HepG2 (cell line): ENCODE data around the gene C2CD3. TPM values are rescaled to one million over a fixed set of nuclear protein-coding genes. Genes with fewer than 3 reads are reported as not detected.

Source experiments
- ATAC-seq: fragments of 200-7000 bp; cut with Tn5 transposase; 3 replicates; pipeline ENCODE4 v1.9.1; 2020; ENCODE audit warnings: mild to moderate bottlenecking, moderate library complexity
- BruUV-seq: library from RNA; stranded (reverse); fragments of 400-500 nt; replicated peaks from 2 replicates; lab custom pipeline; 2021; lab: Mats Ljungman, UMichigan
- CTCF ChIA-PET: fragments of 300-600 bp; formaldehyde crosslinking; extraction: SDS; loops from one replicate; lab custom pipeline; 2021; ENCODE audit warnings: low total read pairs, inconsistent platforms, low intra/inter-chr PET ratio; lab: Yijun Ruan, JAX
- POLR2A ChIA-PET: fragments of 350-600 bp; sonication (Branson Sonifier 250); formaldehyde crosslinking; loops from one replicate; lab custom pipeline; 2020; ENCODE audit warnings: antibody characterized with exemption, inconsistent platforms; lab: Yijun Ruan, JAX
- DNase-seq: peaks from one replicate; pipeline ENCODE4 v3.0.0-alpha.2; 2015; ENCODE audit warnings: low spot score
- FAIRE-seq: peaks from 3 replicates; lab custom pipeline; 2011; peaks lifted over from hg19 to GRCh38; lab: Jason Lieb, UNC
- H2AFZ ChIP-seq: one replicate; pipeline ENCODE4 v1.6.1; 2011; ENCODE audit warnings: low read length, inconsistent platforms
- H3K27ac ChIP-seq: fragments of 300-600 bp; 3 replicates; pipeline ENCODE4 v1.8.0; 2011; ENCODE audit warnings: mixed run types, mild to moderate bottlenecking, mixed read lengths, low read length, inconsistent platforms; ENCODE audit not compliant: insufficient read depth; ENCODE audit errors: extremely low read length
- H3K27me3 ChIP-seq, 2 experiments: fragments of 200-600 bp in 1 of 2; 2 replicates in 1 of 2; 3 replicates in 1 of 2; pipeline versions ENCODE4 v1.6.0 to v1.8.0; 2011; ENCODE audit warnings: low read length in 2 of 2, mild to moderate bottlenecking in 2 of 2, moderate library complexity in 2 of 2, inconsistent platforms in 1 of 2; ENCODE audit not compliant: insufficient read depth in 2 of 2, control insufficient read depth in 1 of 2
- H3K36me3 ChIP-seq, 2 experiments: fragments of 200-600 bp in 1 of 2; replicated peaks in 1 of 2; 2 replicates in 1 of 2; 3 replicates in 1 of 2; pipeline versions ENCODE4 v1.5.1 to v1.8.0; 2011; ENCODE audit warnings: low read length in 2 of 2, inconsistent platforms in 1 of 2; ENCODE audit not compliant: insufficient read depth in 2 of 2, control insufficient read depth in 1 of 2
- H3K4me1 ChIP-seq: 2 replicates; pipeline ENCODE4 v1.5.1; 2012; ENCODE audit warnings: low read length, inconsistent platforms; ENCODE audit not compliant: insufficient read depth
- H3K4me2 ChIP-seq: 2 replicates; pipeline ENCODE4 v1.6.0; 2011; ENCODE audit warnings: low read depth, low read length, inconsistent platforms
- H3K4me3 ChIP-seq, 3 experiments: fragments of 200-600 bp in 1 of 3; sonication (generic), shearing (Covaris generic) in 1 of 3; replicated peaks in 1 of 3; 2 replicates each; pipeline ENCODE4 v1.5.1; 2011 to 2016; ENCODE audit warnings: low read length in 3 of 3, inconsistent platforms in 2 of 3, low read depth in 2 of 3, mild to moderate bottlenecking in 2 of 3, control low read depth in 1 of 3, mixed read lengths in 1 of 3; ENCODE audit not compliant: insufficient read depth in 1 of 3
- H3K79me2 ChIP-seq: one replicate; pipeline ENCODE4 v1.6.1; 2011; ENCODE audit warnings: low read length, inconsistent platforms; ENCODE audit not compliant: insufficient read depth
- H3K9ac ChIP-seq: 2 replicates; pipeline ENCODE4 v1.6.0; 2011; ENCODE audit warnings: mild to moderate bottlenecking, low read depth, low read length, inconsistent platforms; ENCODE audit not compliant: insufficient read depth
- H3K9me3 ChIP-seq: 2 replicates; pipeline ENCODE4 v1.5.1; 2012; ENCODE audit warnings: mild to moderate bottlenecking, low read length
- H4K20me1 ChIP-seq: 2 replicates; pipeline ENCODE4 v1.6.0; 2011; ENCODE audit warnings: inconsistent platforms, mild to moderate bottlenecking, low read length, moderate library complexity; ENCODE audit not compliant: insufficient read depth
- AGO1 ChIP-seq: fragments of 200-400 bp; formaldehyde crosslinking; IDR thresholded peaks from 2 replicates; pipeline ENCODE4 v1.6.1; 2017; ENCODE audit warnings: mild to moderate bottlenecking, low read depth, low read length, moderate library complexity; ENCODE audit not compliant: poor library complexity, severe bottlenecking
- ATF7 ChIP-seq, 2 experiments: fragments of 450-650 bp in 1 of 2; sonication (generic) in 1 of 2; formaldehyde crosslinking in 1 of 2; IDR thresholded peaks; 2 replicates each; pipeline versions ENCODE4 v1.4.0 to v1.6.1; 2016 to 2020; ENCODE audit warnings: antibody characterized with exemption in 1 of 2, mild to moderate bottlenecking in 1 of 2, missing genetic modification reagents in 1 of 2
- CBX5 ChIP-seq: sonication (generic); formaldehyde crosslinking; IDR thresholded peaks from 2 replicates; pipeline ENCODE4 v1.4.0; 2020; ENCODE audit warnings: missing genetic modification reagents, borderline replicate concordance
- FOSL1 ChIP-seq: sonication (generic); formaldehyde crosslinking; IDR thresholded peaks from 2 replicates; pipeline ENCODE4 v1.9.0; 2021; ENCODE audit warnings: missing genetic modification reagents, borderline replicate concordance
- FOSL2 ChIP-seq: sonication (generic); formaldehyde crosslinking; IDR thresholded peaks from 2 replicates; pipeline ENCODE4 v1.4.0; 2020; ENCODE audit warnings: missing genetic modification reagents
- NR2F1 ChIP-seq, 2 experiments: fragments of 450-650 bp in 1 of 2; formaldehyde crosslinking in 1 of 2; IDR thresholded peaks; 2 replicates each; pipeline versions ENCODE4 v1.5.0 to v1.6.1; 2016 to 2020; ENCODE audit warnings: mild to moderate bottlenecking in 1 of 2, missing compliant biosample characterization in 1 of 2, missing genetic modification reagents in 1 of 2, moderate library complexity in 1 of 2
- PHF5A ChIP-seq: IDR thresholded peaks from one replicate; pipeline ENCODE4 v1.6.1; 2018; ENCODE audit warnings: low read depth, missing genetic modification reagents; ENCODE audit not compliant: unreplicated experiment
- RARA ChIP-seq: IDR thresholded peaks from 2 replicates; pipeline ENCODE4 v1.6.1; 2016; ENCODE audit warnings: missing genetic modification reagents, missing compliant biosample characterization
- ZNF121 ChIP-seq: sonication (generic); formaldehyde crosslinking; IDR thresholded peaks from 2 replicates; pipeline ENCODE4 v1.5.0; 2020; ENCODE audit warnings: mild to moderate bottlenecking, missing genetic modification reagents
- ZNF224 ChIP-seq: sonication (generic); formaldehyde crosslinking; IDR thresholded peaks from 2 replicates; pipeline ENCODE4 v1.5.0; 2020; ENCODE audit warnings: mild to moderate bottlenecking, missing genetic modification reagents
- ZNF530 ChIP-seq: sonication (generic); formaldehyde crosslinking; IDR thresholded peaks from 2 replicates; pipeline ENCODE4 v1.5.0; 2020; ENCODE audit warnings: low read depth, mild to moderate bottlenecking, missing genetic modification reagents
- WGBS: methylation state at CpG from one replicate; pipeline ENCODE4 v1.1.6; 2017; ENCODE audit warnings: low lambda C conversion rate; 5-methylcytosine and 5-hydroxymethylcytosine counted together
- in situ Hi-C: cut with HindIII; loops from 2 replicates; pipeline ENCODE4 v1.10.0; 2017; ENCODE audit warnings: low pct_unique_long_range_greater_than_20kb; ENCODE audit not compliant: extremely low pct_ligation_motif_present
- intact Hi-C: fragments of 100-400 bp; cut with micrococcal nuclease; formaldehyde crosslinking; loops from one replicate; pipeline ENCODE4 v1.10.0; 2022; ENCODE audit not compliant: unreplicated experiment
- polyA plus RNA-seq, 8 experiments: library from polyadenylated mRNA; depleted of rRNA in 3 of 8; stranded (reverse) in 7 of 8; unstranded in 1 of 8; fragments of >200 nt; fragmentation: Illumina TruSeq in 4 of 8; extraction: Trizol in 4 of 8; gene quantifications; 2 replicates each; pipeline versions ENCODE4 v1.2.1 to v1.2.3, GENCODE V29; 2011 to 2016; ENCODE audit warnings: low read depth in 4 of 8, missing spikeins in 1 of 8, mixed read lengths in 1 of 8; ENCODE audit not compliant: insufficient read depth in 1 of 8
- total RNA-seq, 5 experiments: library from RNA; depleted of rRNA; stranded (reverse); fragments of >200 nt; fragmentation: Illumina TruSeq; extraction: Trizol; gene quantifications; 2 replicates each; pipeline ENCODE4 v1.2.3, GENCODE V29; 2016; ENCODE audit warnings: low read depth in 1 of 5
- TF ChIP-seq, protein P1 (sequence below): sonication (generic); formaldehyde crosslinking; IDR thresholded peaks from 2 replicates; pipeline ENCODE4 v1.5.0; 2020; ENCODE audit warnings: missing genetic modification reagents
- TF ChIP-seq, protein P2 (sequence below): sonication (generic); formaldehyde crosslinking; IDR thresholded peaks from 2 replicates; pipeline ENCODE4 v1.8.0; 2023; ENCODE audit warnings: mild to moderate bottlenecking, missing genetic modification reagents
- TF ChIP-seq, protein P3 (sequence below): sonication (generic); formaldehyde crosslinking; IDR thresholded peaks from 2 replicates; pipeline ENCODE4 v1.5.1; 2020; ENCODE audit warnings: mild to moderate bottlenecking, missing genetic modification reagents, moderate library complexity

Gene C2CD3
- total and polyA plus RNA-seq, 2 of the 13 experiments (the other 11 are each of a cell fraction or from before 2014, with no cell fraction given): 5.5 to 6.4 TPM

DNA sequence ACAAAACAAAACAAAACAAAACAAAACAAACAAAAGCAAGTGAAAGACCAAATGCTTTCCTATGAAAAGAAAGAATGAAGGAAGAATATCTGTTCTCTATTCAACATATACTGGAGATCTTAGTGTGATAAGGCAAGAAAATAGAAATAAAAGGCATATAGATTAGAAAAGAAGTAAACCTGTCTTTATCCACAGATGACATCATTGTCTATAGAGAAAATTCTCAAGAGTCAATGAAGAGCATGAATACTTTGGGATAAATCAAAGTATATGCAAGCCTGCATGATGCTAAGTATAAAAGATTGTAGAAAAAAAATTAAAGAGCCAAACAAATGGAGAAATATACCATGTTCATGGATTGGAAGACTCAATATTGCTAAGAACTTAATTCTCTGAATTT, 17.6 kb downstream of the C2CD3 start:
- H4K20me1 ChIP-seq: no peaks in the 10 kb centered on the region
- no peaks in the 10 kb centered on the region for H3K27me3 ChIP-seq
- H3K4me3 ChIP-seq: no peak overlapping the region
- no TSS peak for BruUV-seq
- ChIA-PET CTCF (no interaction called here), POLR2A (no interaction called here)
- H3K4me2 ChIP-seq: no peak overlapping the region
- in situ Hi-C loops: loop anchor here (25.0 kb wide), 1 partner anchor 191 kb away; the partner anchor contains the start of gene DNAJB13
- H3K9me3 ChIP-seq: peaks cover 6% of the 10 kb centered on the region; the same call in 1 of the 2 replicates
- DNase-seq (no peak), ATAC-seq (no peak), FAIRE-seq (no peak)
- no peak overlapping the region for H3K9ac ChIP-seq
- H2AFZ ChIP-seq: no peak overlapping the region
- H3K27ac ChIP-seq: no peak overlapping the region
- intact Hi-C loops: no loop called here
- TF ChIP-seq, protein P1, sequence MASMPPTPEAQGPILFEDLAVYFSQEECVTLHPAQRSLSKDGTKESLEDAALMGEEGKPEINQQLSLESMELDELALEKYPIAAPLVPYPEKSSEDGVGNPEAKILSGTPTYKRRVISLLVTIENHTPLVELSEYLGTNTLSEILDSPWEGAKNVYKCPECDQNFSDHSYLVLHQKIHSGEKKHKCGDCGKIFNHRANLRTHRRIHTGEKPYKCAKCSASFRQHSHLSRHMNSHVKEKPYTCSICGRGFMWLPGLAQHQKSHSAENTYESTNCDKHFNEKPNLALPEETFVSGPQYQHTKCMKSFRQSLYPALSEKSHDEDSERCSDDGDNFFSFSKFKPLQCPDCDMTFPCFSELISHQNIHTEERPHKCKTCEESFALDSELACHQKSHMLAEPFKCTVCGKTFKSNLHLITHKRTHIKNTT (CRISPR knock-in tag): no peak
- TF ChIP-seq ATF7 (IDR thresholded peaks at IDR 0.05) (peak; percentile 83), ATF7 (CRISPR knock-in tag; IDR thresholded peaks at IDR 0.05) (no peak)
- H3K36me3 ChIP-seq: no peaks in the 10 kb centered on the region; a peak in 1 of 5 replicates
- no peaks in the 10 kb centered on the region for H3K79me2 ChIP-seq
- H3K4me1 ChIP-seq: no peaks in the 10 kb centered on the region

DNA sequence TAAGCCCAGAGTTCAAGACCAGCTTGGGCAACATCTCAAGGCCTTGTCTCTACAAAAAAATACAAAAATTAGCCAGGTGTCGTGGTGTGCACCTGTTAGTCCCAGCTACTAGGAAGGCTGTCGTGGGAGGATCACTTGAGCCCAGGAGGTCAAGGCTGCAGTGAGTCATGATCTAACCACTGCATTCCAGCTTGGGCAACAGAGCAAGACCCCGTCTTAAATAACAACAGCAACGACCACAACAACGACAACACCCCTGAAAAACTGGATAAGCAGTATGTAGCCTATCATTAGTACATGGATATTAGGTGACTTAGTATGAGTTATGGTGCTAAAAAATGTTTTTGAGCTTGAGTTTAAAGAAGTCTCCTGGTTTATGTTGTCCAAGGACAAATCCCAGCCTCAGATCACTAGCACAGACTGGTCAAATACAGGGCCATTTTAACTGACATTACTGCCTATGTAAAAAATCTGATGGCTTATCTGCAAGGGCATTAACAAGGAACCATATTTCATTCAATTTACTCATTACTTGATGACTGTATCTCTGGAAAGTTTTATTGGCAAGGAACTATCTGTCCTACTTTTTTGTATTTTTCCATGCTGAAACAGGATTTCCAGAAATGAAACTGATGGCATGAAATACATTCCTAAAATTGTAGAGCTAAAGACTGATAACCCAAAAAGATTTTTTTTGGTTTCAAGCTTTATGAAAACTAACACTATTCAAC, 23.4 kb downstream of the C2CD3 start:
- CTCF ChIA-PET: no interaction called here
- H3K36me3 ChIP-seq: no peaks in the 10 kb centered on the region
- WGBS: 88% methylated on average over 5 of the region's 5 CpGs
- no peaks in the 10 kb centered on the region for H4K20me1 ChIP-seq
- POLR2A ChIA-PET: no interaction called here
- H3K9me3 ChIP-seq: no peaks in the 10 kb centered on the region
- H3K4me2 ChIP-seq: no peak overlapping the region
- H3K9ac ChIP-seq: no peak overlapping the region
- H2AFZ ChIP-seq: no peak overlapping the region
- no TSS peak for BruUV-seq
- intact Hi-C loops (no loop called here), in situ Hi-C loops (no loop called here)
- DNase-seq: no peak
- peaks cover 10% of the 10 kb centered on the region for H3K4me1 ChIP-seq
- no peak overlapping the region for H3K27ac ChIP-seq
- no peaks in the 10 kb centered on the region for H3K79me2 ChIP-seq
- peak; percentile 37 for FAIRE-seq
- H3K4me3 ChIP-seq: no peak overlapping the region
- H3K27me3 ChIP-seq: no peaks in the 10 kb centered on the region
- no peak for ATAC-seq
- peak; percentile 88 for TF ChIP-seq ZNF121
- peak in 1 of 2 experiments; percentile 56; a peak in 1 of 4 replicates for TF ChIP-seq NR2F1 (CRISPR knock-in tag; IDR thresholded peaks at IDR 0.05)
- TF ChIP-seq, protein P2, sequence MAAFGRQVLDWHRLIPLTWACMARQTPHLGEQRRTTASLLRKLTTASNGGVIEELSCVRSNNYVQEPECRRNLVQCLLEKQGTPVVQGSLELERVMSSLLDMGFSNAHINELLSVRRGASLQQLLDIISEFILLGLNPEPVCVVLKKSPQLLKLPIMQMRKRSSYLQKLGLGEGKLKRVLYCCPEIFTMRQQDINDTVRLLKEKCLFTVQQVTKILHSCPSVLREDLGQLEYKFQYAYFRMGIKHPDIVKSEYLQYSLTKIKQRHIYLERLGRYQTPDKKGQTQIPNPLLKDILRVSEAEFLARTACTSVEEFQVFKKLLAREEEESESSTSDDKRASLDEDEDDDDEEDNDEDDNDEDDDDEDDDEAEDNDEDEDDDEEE (CRISPR knock-in tag): no peak
- TF ChIP-seq CBX5 (CRISPR knock-in tag): no peak
- TF ChIP-seq ZNF224 (CRISPR knock-in tag): no peak
- no peak for TF ChIP-seq AGO1
- TF ChIP-seq, protein P3, sequence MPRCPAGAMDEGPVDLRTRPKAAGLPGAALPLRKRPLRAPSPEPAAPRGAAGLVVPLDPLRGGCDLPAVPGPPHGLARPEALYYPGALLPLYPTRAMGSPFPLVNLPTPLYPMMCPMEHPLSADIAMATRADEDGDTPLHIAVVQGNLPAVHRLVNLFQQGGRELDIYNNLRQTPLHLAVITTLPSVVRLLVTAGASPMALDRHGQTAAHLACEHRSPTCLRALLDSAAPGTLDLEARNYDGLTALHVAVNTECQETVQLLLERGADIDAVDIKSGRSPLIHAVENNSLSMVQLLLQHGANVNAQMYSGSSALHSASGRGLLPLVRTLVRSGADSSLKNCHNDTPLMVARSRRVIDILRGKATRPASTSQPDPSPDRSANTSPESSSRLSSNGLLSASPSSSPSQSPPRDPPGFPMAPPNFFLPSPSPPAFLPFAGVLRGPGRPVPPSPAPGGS: no peak
- TF ChIP-seq ZNF530 (CRISPR knock-in tag): no peak
- TF ChIP-seq FOSL2 (CRISPR knock-in tag): peak; percentile 83
- peak; percentile 24; the same call in 1 of the 2 replicates for TF ChIP-seq RARA (CRISPR knock-in tag)
- TF ChIP-seq FOSL1 (CRISPR knock-in tag): 0 out of 2 replicates have a peak, but pooled peaks have one; percentile 24
- TF ChIP-seq PHF5A (CRISPR knock-in tag): no peak
